SIG-M5 treated with dmso at 0.1 percent for 504 hours (cell line): ENCODE results near the gene SEPTIN2.
"Not testable (repeated sequence)": the region's sequence is repeated elsewhere in the genome, so short reads cannot be mapped to it uniquely, and the experiment has no call there.

ENCODE experiments used
- DNase-seq: peaks from one replicate; lab custom pipeline; 2025; ENCODE audit not compliant: unreplicated experiment; lab: John Stamatoyannopoulos, UW

SEPTIN2 gene

DNA sequence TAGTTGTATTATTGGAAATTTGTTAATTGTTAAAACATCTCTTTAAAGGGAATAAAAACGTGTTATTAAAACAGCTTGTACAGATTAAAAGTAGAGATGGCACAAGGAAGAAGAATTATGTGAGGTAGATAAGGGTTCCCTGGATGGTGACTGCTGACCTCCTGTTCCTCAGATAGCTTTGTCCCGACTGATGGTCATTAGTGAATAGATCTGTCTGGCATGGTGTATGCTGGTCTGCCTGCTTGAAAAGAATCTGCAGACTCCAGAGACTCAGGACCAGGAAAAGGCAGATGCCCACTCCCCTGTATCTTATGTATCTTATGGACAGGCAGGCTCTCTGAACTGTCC, 34.8 kb downstream of the SEPTIN2 start:
- DNase-seq: no peak

DNA sequence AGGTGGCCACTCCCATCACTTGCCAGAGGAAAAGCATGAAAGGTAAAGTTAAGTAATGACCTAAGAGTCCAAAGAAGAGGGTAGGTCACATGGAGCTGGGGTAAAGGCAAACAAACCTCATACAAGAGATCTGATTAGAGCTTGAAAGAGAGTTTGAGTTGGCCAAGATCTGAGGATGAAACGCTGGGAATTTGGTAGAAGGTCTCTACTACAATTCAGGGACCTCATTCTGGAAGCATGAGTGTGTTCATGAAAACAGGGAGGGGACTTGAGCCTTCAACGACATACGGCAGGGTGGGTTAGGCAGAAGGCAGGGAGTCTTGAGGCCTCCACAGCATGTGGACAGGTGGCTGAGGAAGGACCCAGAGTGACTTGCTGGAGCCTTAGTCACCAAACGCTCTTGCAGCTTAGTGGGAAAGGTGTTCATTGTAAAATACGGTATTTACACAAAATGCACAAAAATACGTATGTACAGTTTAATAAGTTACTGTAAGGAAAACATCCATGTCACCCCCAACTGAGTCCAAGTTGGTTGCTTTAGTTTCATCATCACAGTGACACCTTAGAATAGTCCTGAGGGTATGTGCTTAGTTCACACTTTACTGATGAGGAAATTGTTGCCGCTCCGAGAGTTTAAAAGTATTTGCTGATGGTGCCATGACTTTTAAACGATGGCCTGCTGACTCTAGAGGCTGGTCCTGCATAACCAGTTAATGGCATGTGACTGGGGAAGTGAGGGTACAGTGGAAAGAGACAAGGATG, 35.3 kb downstream of the SEPTIN2 start:
- no peak for DNase-seq

DNA sequence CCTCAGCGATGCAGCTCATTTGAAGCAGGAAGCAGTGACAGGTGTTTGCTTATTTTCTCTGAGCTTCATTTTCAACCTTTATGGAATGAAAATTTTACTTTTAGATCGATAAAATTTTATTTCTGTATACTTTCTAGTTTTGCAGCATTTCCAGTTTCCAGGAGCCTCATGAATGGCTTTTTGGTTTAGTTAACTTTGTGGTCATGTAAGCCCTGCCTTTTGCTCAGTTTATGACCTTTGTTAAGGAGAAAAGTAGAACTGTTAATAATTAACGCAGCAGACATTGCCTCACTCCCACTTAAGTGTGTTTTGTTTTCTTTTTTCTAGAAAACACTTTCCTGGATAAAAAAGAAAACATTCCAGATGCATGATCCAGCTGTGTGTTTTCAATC, 35.9 kb downstream of the SEPTIN2 start:
- no peak for DNase-seq

DNA sequence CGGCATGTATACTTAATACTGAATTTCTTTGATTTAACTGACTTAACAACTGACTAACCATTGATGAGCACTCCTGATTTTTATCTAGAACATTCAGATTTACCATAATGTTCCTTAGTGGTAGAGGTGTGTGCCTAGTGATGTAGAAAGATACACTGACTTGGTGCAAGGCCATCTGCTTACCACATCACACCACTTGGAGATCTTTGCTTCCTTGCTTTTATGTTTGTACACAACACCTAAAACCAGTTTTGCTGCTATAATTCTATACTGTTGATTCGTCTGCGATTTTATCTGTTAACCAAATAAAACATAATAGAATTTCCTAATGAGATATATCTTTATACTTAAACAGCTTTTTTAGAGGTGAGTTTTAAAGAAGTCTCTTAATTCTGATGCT, 36.5 kb downstream of the SEPTIN2 start:
- no peak for DNase-seq

DNA sequence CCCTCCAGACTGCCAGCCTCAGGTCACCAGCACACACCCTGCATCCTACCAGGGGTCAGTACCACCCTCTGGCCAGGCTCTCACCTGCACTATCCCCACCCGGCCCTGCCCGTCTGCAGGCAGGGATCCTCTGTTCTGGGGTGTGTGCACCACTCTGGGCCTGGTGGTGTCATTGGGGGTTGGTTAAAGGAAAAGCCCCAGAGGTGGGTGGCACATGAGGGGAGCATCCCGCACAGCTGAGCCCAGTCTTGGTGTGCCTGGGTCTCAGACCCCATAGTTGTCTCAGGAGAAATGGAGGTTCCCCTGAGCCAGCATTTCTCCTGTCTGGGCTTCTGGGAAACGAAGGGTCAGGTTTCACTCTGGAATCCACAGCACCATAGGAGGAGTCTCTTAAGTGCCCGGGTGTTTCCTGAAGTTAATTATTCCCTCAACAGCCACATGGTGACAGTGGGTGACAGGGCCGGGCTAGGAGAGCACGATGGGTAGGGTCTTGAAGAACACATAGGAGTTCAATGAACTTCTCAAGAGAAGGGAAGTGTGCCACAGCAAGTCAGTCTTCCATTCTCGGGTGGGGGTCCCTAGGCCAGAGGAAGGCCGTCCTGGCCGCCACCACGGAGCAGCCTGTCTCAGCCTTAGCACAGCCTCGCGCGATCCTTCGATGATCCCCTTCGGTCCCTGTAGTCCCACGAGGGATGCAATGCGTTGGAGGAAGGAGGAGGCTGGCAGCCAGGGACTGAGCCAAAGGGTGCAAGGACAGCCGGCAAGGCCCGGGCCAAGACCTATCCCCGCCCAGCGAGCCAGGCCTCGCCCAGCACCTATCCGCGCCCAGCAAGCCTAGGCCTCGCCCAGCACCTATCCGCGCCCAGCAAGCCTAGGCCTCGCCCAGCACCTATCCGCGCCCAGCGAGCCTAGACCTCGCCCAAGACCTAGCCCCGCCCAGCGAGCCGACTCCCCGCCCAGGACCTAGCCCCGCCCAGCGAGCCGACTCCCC, 39.2 kb downstream of the SEPTIN2 start:
- DNase-seq: peak; percentile 75

DNA sequence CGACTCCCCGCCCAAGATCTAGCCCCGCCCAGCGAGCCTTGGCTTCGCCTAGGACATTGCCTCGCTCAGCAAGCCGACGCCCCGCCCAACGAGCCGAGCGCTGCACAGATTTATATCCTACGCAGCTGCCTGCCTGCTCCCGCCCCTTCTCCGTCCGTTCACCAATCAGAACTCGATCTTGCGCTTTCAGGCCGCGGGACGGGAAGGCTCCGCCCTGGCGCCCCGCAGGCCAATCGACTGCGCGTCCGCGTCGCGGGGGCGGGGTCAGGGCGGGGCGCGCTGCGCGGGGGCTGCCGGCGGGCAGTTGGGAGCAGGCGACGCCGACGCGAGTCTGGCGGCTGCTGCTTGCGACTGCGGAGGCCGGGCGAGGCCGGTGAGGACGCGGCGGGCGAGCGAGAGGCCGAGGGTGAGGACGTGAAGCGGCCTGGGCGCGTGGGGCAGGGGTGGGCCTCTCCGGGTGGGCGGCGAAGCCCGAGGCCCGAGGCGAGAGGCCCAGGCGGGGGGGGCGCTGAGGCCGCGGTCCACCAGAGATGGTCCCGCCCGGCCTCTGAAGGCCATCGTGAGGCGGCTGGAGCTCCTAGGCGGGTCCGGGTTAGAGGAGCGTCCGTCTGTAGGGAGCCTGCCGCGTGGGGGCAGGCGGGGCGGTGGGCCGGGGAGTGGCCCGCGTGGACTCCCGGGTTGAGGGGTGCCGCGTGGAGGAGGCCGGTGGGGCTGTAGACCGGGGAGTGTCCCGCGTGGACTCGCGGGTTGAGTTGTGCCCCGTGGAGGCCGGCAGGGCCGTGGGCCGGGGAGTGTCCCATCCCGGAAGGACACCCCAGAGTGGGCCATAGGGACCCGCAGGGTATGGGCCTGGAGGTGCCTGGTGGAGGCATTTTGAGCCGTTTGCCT, 40.5 kb downstream of the SEPTIN2 start, which contains the start of gene FARP2:
FARP2 (plus strand) TSS at position 303 of the 888 bp plus-strand sequence. CDS start 16,823 bp downstream, outside the sequence.
- DNase-seq: peak; percentile 97

DNA sequence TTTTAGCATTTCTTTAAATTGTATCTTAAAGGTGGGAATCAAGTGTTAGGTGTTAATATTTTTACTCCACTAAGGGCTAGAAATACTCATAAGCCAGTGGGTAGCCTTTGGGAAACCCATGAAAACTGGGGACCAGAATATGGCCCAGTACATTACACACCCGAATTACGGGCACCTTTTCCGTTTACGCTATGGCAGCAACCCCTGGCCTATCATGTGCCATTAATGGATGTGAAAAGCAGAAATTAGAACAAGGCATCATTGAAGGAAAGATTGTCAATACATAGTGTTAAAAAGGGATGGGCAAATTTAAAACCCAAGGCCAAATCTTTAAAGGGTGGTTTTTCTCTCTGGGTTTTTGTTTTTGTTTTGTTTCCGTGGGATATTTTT, 41.1 kb downstream of the SEPTIN2 start:
- DNase-seq: no peak

DNA sequence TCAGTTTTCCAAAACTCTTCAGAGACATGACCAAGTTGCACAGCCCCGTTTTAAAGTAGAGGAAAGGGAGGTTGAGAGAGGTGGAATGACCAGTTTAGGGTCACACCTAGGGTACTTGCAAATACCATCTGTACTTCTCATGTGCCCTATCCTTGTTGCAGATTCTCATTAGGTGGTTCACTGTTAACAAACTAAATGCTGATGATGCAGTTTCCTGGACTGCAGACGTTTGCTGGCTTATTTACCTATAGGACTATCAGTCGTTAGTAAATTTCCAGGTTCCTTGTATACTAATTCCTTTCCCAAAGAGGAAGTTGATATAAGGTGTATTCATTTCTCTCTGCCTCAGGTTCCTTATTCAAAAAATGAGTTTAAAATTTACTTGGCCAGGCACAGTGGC, 41.8 kb downstream of the SEPTIN2 start:
- DNase-seq: no peak

DNA sequence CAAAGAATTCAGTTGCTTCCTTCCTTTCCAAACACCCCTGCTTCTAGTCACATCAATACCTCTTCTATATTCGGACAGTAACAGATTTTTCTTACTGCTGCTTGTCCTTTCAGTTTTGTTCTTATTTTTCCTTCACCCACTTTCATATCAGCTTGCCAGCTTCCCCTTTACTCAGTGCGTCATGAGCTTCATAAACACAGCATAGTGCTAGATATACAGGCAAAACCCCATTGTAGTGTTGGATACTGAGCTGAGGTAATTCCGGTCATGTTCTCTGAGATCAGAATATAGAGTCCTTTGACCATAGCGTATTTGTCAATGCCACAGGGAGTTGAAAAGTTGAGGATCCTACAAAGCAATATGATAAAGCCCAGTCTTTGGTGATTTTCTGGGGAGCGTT, 42.7 kb downstream of the SEPTIN2 start:
- peak; percentile 83 for DNase-seq

DNA sequence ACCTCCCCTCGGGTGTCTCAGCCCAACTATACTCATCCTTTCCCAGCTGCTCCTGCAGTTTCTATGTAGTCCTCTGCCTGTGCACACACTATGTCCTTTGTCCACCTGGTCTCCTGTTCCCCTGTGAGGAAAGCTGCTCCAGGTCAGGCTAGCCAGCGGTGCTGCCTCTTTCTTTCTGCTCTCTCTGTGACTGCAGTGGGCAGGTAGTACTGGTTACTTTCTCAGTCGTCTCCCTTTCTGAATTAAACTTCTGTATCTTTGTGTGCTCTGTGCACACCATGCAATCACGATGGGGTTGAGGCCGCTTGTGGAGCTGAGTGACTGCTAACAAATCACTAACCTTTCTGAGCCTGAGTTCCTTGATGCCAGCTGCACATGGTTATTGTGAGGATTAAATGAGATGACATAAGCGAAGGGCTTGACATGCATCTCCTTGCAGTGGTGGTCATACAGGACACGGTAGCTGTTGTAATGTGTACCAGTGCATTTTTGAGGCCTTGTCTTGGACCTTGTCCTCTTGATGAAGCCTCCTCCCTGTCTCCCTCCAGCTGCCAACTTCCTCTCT, 43.8 kb downstream of the SEPTIN2 start:
- no peak for DNase-seq

DNA sequence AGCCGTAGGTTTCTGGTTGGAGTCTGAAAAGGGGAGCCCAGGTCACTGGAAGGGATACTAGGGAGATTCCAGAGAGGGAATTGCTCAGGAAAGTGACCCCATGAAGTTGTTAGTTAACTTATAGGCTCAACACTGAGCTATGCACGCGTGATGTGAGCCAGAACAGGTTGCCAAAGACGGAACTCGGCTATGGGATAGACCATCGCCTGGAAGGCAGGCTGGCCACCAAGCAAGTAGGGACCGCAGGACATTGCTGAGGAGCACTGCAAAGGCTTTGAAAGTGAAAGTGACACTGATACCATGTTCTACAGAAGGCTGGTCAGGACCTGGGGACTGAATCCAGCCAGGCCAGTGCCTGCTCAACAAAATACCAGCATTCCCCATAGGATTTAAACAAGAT, 47.7 kb downstream of the SEPTIN2 start:
- no peak for DNase-seq

DNA sequence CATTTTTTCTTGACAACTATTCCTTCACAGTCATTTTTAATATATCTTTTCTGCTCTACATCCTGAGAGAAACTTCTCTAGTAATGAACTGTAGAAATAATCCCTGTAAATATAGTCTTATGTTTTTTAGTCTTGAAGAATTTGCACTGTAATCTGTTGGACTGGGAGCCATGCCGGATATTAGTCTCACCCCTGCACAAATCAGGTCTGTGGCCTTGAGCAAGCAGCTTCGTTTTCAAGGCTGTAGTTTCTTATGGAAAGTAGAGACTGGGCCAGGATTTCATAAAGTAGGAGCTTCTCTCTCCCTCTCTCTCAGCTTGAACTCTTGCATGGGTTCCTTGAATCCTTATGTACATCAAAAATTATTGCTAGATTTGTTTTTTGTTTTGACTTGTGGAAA, 49.1 kb downstream of the SEPTIN2 start:
- no peak for DNase-seq

DNA sequence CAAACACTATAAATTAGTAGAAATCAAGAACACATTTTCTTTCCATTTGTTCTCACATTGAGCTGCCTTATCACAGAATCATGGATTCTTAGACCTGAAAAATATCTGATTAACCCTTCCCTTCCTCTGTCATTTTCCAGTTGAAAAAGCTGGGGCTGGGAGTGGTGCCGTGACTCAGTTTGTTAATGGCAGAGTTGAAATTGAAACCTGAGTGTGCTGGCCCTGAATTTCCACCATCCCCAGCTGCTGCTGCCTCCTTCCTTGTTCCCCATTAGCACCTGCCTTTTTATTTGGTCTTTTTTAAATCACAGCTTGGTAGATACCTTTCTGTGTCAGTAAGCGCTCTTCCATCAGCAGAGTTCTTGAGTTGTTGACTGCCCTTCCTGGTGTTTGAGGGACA, 51.0 kb downstream of the SEPTIN2 start:
- DNase-seq: no peak

DNA sequence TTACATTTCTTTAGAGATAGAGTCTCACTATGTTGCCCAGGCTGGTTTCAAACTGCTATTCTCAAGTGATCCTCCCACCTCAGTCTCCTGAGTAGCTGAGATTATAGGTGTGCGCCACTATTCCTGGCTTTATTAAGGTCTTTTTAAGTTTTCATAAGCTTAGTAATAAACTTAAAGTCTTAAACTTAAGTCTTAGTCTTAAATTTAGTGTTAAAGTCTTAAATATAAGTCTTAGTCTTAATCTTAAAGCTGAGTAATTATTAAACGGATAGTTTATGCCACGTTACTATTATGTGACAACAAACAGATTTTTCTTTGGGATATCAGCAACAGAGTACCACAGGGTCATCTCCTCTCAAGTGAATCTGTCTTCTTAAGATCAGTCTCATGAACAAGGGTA, 52.9 kb downstream of the SEPTIN2 start:
- no peak for DNase-seq

DNA sequence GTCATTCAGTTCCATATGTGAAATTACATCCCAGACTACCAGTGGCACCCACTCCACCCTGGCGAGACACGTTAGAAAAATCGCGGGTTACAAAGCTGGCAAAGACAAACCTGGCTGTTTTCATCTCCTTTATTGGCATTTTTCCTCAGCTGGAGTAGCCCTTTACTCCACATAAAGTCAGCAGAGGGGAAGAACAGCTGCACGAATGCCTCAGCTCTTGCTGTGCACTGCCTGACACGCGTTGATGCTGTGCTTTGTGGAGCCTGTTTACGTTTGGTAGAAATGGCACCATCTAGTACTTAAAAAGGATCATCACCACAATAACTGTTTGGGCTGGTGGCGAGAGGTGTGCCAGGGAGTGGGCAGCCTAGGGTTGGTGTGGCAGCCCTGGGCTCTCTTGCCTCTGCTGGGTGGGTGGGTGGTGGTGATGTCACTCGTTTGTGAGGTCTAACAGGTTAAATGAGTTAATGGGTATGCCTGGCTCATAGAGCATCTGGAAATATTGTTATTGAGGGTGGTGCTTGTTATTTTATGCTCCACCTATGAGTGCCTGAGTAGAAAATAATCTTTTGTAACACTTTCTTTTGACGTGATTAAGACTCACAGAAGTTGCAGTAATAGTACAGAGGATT, 56.8 kb downstream of the SEPTIN2 start:
- DNase-seq: no peak

DNA sequence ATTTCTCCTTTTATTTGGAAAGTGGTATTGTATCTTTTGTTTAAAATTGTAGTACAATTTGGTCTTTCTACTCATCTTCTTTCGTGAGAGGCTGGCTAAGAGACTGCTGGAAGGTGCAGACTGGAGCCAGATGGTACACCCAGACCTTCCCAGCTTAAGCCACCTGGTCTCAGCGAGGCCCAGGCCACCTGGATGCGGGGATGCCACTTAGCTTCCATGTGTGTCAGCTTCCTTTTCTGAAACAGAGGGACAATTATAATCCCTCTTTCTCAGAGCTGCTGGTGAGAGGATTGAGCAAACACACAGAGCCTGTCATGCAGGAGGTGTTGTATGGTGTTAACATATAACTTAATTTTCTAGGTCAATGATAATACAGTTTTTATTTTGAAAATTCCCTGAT, 57.7 kb downstream of the SEPTIN2 start:
- no peak for DNase-seq

DNA sequence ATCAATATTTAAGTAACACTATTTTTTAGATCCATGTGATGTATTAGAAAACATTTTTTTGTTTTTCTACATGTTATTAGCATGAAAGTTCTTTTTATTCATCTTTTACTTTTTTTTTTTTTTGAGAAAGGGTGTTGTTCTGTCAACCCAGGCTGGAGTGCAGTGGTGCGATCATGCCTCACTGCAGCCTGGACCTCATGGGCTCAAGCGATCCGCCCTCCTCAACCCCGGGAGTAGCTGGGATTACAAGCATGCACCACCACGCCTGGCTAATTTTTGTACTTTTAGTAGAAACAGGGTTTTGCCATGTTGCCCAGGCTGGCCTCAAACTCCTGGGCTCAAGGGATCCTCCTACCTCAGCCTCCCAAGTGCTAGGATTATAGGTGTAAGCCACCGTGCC, 58.2 kb downstream of the SEPTIN2 start:
- DNase-seq: not testable (repeated sequence)

DNA sequence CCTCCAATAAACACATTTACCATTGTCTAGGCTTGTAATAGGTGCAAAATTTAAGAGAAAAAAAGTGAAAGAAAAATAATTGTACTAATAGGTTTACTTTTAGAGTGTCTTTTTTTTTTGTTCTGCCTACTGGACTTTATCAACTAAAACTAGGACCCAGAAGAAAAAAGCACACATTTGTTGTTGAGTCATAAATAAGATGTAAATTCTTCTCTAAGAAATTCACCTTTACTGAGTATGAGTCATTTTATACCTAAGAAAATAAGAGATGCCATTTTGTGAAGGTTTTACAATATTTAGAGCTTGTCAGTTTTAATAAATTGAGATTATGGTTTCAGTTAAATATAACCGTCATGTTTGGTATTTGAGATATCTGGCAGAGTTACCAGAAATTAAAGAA, 59.6 kb downstream of the SEPTIN2 start:
- no peak for DNase-seq

DNA sequence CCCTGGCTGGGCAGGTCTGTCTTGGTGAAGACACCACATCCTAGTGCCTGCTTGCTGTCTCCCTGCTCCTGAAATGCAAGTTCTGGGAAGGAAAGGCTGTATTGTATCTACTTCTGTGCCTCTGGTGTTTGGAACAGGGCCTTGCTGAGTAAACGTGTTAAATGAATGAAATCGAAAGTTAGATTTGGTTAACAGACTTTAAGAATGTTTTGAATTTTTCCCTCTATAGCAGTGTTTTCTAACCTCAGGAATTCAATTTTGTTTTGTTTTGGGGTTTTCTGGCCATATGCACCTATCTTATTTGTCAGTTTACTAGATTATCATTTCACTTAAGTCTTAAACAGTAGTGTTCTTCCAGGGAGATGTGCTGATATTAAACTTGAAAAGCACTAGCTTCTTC, 61.1 kb downstream of the SEPTIN2 start:
- no peak for DNase-seq

DNA sequence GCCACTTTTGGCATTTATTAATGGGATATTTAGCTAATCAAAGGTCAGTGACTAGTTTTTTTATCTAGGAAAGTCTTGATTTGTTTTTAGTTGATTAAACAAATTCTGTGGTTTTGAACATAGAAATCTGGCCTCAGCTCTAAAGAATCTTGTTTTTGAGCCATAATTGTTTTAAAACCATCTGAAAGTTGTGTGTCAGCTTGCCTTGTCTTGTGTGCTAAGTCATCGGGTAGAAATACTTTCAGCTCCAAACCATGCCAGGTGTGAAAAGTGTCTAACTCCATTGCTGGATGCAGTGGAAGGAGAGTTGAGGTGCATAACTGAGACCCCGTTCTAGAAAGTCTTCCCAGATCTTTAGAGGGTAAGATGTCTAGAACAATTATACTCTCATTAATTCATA, 63.1 kb downstream of the SEPTIN2 start:
- DNase-seq: no peak
